PC-9 (cell line): ENCODE measurements around the gene ITCH.

ENCODE experiments used
- EZH2 ChIP-seq: fragments of 200-600 bp; sonication (generic); IDR thresholded peaks from 2 replicates; pipeline ENCODE4 v1.8.0; 2017; ENCODE audit warnings: antibody characterized with exemption, low read depth
- TF ChIP-seq, protein P1 (sequence below): fragments of 200-600 bp; sonication (generic); conservative IDR thresholded peaks from 2 replicates; pipeline ENCODE4 v1.6.1; 2017; ENCODE audit warnings: mixed run types, antibody characterized with exemption, mild to moderate bottlenecking, moderate library complexity

DNA sequence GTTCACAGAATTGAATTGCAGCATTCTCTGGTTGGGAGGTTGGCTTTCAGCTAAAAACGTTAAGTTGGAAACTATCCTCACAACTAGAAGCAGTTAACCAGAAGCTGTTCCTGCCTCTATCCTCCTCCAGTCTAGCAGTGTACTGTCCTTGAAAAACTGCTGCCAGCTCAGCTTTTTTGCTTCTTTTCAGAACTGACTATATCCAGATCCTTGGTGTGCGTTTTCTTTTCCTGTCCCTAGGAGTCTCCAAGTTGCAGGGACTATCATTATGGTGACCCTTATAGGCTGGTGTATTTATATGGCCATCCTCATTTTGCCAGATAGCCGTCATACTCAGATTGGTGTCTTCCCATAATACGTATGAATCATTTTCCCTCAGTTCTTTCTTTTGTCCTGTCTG is 5.5 kb downstream of the ITCH start:
- TF ChIP-seq, protein P1, sequence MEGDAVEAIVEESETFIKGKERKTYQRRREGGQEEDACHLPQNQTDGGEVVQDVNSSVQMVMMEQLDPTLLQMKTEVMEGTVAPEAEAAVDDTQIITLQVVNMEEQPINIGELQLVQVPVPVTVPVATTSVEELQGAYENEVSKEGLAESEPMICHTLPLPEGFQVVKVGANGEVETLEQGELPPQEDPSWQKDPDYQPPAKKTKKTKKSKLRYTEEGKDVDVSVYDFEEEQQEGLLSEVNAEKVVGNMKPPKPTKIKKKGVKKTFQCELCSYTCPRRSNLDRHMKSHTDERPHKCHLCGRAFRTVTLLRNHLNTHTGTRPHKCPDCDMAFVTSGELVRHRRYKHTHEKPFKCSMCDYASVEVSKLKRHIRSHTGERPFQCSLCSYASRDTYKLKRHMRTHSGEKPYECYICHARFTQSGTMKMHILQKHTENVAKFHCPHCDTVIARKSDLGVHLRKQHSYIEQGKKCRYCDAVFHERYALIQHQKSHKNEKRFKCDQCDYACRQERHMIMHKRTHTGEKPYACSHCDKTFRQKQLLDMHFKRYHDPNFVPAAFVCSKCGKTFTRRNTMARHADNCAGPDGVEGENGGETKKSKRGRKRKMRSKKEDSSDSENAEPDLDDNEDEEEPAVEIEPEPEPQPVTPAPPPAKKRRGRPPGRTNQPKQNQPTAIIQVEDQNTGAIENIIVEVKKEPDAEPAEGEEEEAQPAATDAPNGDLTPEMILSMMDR: no peak
- TF ChIP-seq EZH2: no peak
